HFFc6 (cell line): ENCODE results near the gene WDR47. TPM values are rescaled to one million over a fixed set of nuclear protein-coding genes. Genes with fewer than 3 reads are reported as not detected.

Source experiments
- DNase-seq: peaks from one replicate; pipeline ENCODE4 v3.0.0-alpha.2; 2018
- H3K27ac Mint-ChIP-seq: 2 replicates; pipeline ENCODE4 v1.8.0; 2020; ENCODE audit warnings: mild to moderate bottlenecking, mixed read lengths
- H3K27me3 Mint-ChIP-seq: 2 replicates; pipeline ENCODE4 v1.8.0; 2021; ENCODE audit warnings: mild to moderate bottlenecking, moderate library complexity, mixed read lengths; ENCODE audit not compliant: insufficient read depth
- H3K36me3 Mint-ChIP-seq: 2 replicates; pipeline ENCODE4 v1.8.0; 2021; ENCODE audit warnings: low read depth, mixed read lengths
- H3K4me1 Mint-ChIP-seq: 2 replicates; pipeline ENCODE4 v1.8.0; 2020; ENCODE audit warnings: low read depth, mixed read lengths
- H3K4me3 Mint-ChIP-seq: 2 replicates; pipeline ENCODE4 v1.8.0; 2020; ENCODE audit warnings: mild to moderate bottlenecking, moderate library complexity, mixed read lengths
- H3K9me3 Mint-ChIP-seq: 2 replicates; pipeline ENCODE4 v1.8.0; 2020; ENCODE audit warnings: mild to moderate bottlenecking, mixed read lengths
- CTCF ChIP-seq: fragments of 200-600 bp; sonication (generic); IDR thresholded peaks from 2 replicates; pipeline ENCODE4 v1.5.0; 2021; ENCODE audit warnings: antibody characterized with exemption, mild to moderate bottlenecking
- long read RNA-seq: library from polyadenylated mRNA; unstranded; transcript quantifications from one replicate; pipeline ENCODE4 v2.0.0, GENCODE V29; 2019
- total RNA-seq, 6 experiments: library from RNA; stranded (reverse); fragmentation: NEBNext Ultra II Directional; extraction: Animal tissue kit (Norgen Biotek cat#: 25700); gene quantifications; 2 replicates in 1 of 6; 3 replicates in 5 of 6; pipeline ENCODE4 v1.2.3, GENCODE V29; 2021

WDR47 gene
- 10 to 100 TPM; 13.8 to 18.2 (median 17.5) TPM for total RNA-seq
- long read RNA-seq, full-length matches to known transcripts: 2 of 4 reads
- long read RNA-seq, partial matches to known transcripts: 1 of 4 reads
- long read RNA-seq, other reads (novel, unspliced or antisense): 1 of 4 reads

- Mint-ChIP-seq H3K27me3 (no peaks in the 10 kb centered on the region), H3K27ac (peak within 1 kb of the TSS; percentile 83), H3K36me3 (no peaks in the 10 kb centered on the region), H3K4me3 (peak within 1 kb of the TSS; percentile 94), H3K9me3 (no peaks in the 10 kb centered on the region), H3K4me1 (peaks cover 9% of the 10 kb centered on the region)
- DNase-seq: peak; percentile 92
- no peak for TF ChIP-seq CTCF
Measured at GRCh38 chr1:109041621-109042468, at the start of gene WDR47. Gene WDR47 (minus strand): TSS chr1:109042102. CDS start chr1:109023512, 18,590 bp downstream.

- Mint-ChIP-seq H3K27me3 (no peaks in the 10 kb centered on the region; the same call in 1 of the 2 replicates), H3K4me1 (peaks cover 44% of the 10 kb centered on the region), H3K9me3 (peaks cover 5% of the 10 kb centered on the region; the same call in 1 of the 2 replicates), H3K27ac (peak overlapping the region; percentile 93), H3K36me3 (peaks cover 33% of the 10 kb centered on the region), H3K4me3 (peak overlapping the region; percentile 88)
- DNase-seq: peak; percentile 45
- no peak for TF ChIP-seq CTCF
Measured at GRCh38 chr1:109091078-109091838, 49.4 kb upstream of the WDR47 start.

GRCh38 chr1:109090196-109091077, 48.5 kb upstream of the WDR47 start, which contains the start of gene TMEM167B:
Gene TMEM167B (plus strand): TSS chr1:109090764. CDS start chr1:109090873, 109 bp downstream.
- H3K4me3 Mint-ChIP-seq: peak within 1 kb of the TSS; percentile 88
- peaks cover 33% of the 10 kb centered on the region for H3K36me3 Mint-ChIP-seq
- H3K4me1 Mint-ChIP-seq: peaks cover 44% of the 10 kb centered on the region
- peak; percentile 94 for DNase-seq
- H3K27ac Mint-ChIP-seq: peak within 1 kb of the TSS; percentile 93
- TF ChIP-seq CTCF: no peak
- no peaks in the 10 kb centered on the region; the same call in 1 of the 2 replicates for H3K27me3 Mint-ChIP-seq
- H3K9me3 Mint-ChIP-seq: peaks cover 5% of the 10 kb centered on the region; the same call in 1 of the 2 replicates

GRCh38 chr1:109089242-109090015, 47.5 kb upstream of the WDR47 start:
- no peaks in the 10 kb centered on the region; the same call in 1 of the 2 replicates for H3K27me3 Mint-ChIP-seq
- H3K4me1 Mint-ChIP-seq: peaks cover 44% of the 10 kb centered on the region
- H3K27ac Mint-ChIP-seq: peak overlapping the region; percentile 93
- H3K4me3 Mint-ChIP-seq: peak overlapping the region; percentile 88
- peaks cover 26% of the 10 kb centered on the region for H3K36me3 Mint-ChIP-seq
- peaks cover 5% of the 10 kb centered on the region; the same call in 1 of the 2 replicates for H3K9me3 Mint-ChIP-seq
- TF ChIP-seq CTCF: peak; percentile 78
- DNase-seq: peak; percentile 77
